NCI-H345 (cell line): ENCODE results near the gene NAV2.

Experiments used
- DNase-seq: peaks from one replicate; lab custom pipeline; 2025; lab: John Stamatoyannopoulos, UW

The NAV2 gene

GRCh38 chr11:19683862-19684491 is 28.7 kb upstream of the NAV2 start:
- DNase-seq, result no peak

GRCh38 chr11:19686234-19686633 is 26.4 kb upstream of the NAV2 start:
- no peak for DNase-seq

- no peak for DNase-seq
Observed at GRCh38 chr11:19687392-19687791, 25.2 kb upstream of the NAV2 start.

- no peak for DNase-seq
Observed at GRCh38 chr11:19689281-19690000, 23.2 kb upstream of the NAV2 start.

- no peak for DNase-seq
Observed at GRCh38 chr11:19690885-19691284, 21.8 kb upstream of the NAV2 start.

- DNase-seq, result no peak
Observed at GRCh38 chr11:19691815-19692500, 20.7 kb upstream of the NAV2 start.

GRCh38 chr11:19693146-19693545 is 19.5 kb upstream of the NAV2 start:
- no peak for DNase-seq

GRCh38 chr11:19694796-19695345 is 17.8 kb upstream of the NAV2 start:
- DNase-seq, result no peak

- no peak for DNase-seq
Observed at GRCh38 chr11:19696073-19696472, 16.6 kb upstream of the NAV2 start.

- DNase-seq, result no peak
Observed at GRCh38 chr11:19696904-19697303, 15.7 kb upstream of the NAV2 start.

GRCh38 chr11:19697721-19698121 is 14.9 kb upstream of the NAV2 start:
- DNase-seq, result no peak

GRCh38 chr11:19698493-19699292 is 13.9 kb upstream of the NAV2 start:
- no peak for DNase-seq

GRCh38 chr11:19701421-19701820 is 11.2 kb upstream of the NAV2 start:
- DNase-seq, result no peak

- DNase-seq, result no peak
Observed at GRCh38 chr11:19702620-19703019, 10.0 kb upstream of the NAV2 start.

- no peak for DNase-seq
Observed at GRCh38 chr11:19703211-19703610, 9.4 kb upstream of the NAV2 start.

- no peak for DNase-seq
Observed at GRCh38 chr11:19704213-19704612, 8.4 kb upstream of the NAV2 start.

GRCh38 chr11:19705936-19706335 is 6.7 kb upstream of the NAV2 start:
- no peak for DNase-seq

GRCh38 chr11:19711911-19712280 is 741 bp upstream of the NAV2 start:
- no peak for DNase-seq

GRCh38 chr11:19713196-19714021 is 772 bp downstream of the NAV2 start:
- no peak for DNase-seq

GRCh38 chr11:19714022-19714386 is 1.4 kb downstream of the NAV2 start:
- no peak for DNase-seq
